Measurements from ENCODE around the gene ABCC8. TPM values are rescaled to one million over a fixed set of nuclear protein-coding genes. Genes with fewer than 3 reads are reported as not detected.

ABCC8 gene
- polyA plus RNA-seq, 3 donors: not detected

DNA sequence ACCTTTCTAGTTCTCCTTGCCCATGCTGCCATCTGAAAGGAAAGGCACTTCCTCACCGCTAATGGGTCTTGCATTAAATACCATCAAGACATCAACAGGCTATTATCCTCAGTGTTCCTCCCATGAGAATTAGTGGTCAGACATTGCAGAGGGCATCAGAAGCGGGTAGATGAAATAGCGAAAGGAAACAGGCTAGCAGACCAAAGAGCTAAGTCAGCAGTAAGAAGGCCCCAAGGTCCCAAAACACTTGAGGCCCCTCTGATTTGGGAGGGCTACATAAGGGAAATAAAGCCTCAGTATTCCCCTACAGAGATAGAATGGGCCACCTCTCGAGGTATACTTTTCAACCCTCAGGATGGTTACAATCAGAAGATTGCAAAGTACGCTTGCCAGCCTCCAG, 101.1 kb downstream of the ABCC8 start:
- H3K4me2 ChIP-seq (replicated peaks; ENCODE audit: extremely low read depth, low read length, poor library complexity, severe bottlenecking): no peak overlapping the region
- H2AFZ ChIP-seq (ENCODE audit: insufficient read depth, low read depth, low read length, poor library complexity, severe bottlenecking): no peak overlapping the region
- H3K9ac ChIP-seq (ENCODE audit: insufficient read depth, low read length, poor library complexity, severe bottlenecking): no peak overlapping the region
- no peak overlapping the region for H3K27ac ChIP-seq (ENCODE audit: low read depth in 1 of 2, low read length in 2 of 2)
- TF ChIP-seq, protein P1, sequence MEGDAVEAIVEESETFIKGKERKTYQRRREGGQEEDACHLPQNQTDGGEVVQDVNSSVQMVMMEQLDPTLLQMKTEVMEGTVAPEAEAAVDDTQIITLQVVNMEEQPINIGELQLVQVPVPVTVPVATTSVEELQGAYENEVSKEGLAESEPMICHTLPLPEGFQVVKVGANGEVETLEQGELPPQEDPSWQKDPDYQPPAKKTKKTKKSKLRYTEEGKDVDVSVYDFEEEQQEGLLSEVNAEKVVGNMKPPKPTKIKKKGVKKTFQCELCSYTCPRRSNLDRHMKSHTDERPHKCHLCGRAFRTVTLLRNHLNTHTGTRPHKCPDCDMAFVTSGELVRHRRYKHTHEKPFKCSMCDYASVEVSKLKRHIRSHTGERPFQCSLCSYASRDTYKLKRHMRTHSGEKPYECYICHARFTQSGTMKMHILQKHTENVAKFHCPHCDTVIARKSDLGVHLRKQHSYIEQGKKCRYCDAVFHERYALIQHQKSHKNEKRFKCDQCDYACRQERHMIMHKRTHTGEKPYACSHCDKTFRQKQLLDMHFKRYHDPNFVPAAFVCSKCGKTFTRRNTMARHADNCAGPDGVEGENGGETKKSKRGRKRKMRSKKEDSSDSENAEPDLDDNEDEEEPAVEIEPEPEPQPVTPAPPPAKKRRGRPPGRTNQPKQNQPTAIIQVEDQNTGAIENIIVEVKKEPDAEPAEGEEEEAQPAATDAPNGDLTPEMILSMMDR (IDR thresholded peaks at IDR 0.05): no peak
- peaks cover 39 to 42% of the 10 kb centered on the region in 2 donors for H3K9me3 ChIP-seq (replicated peaks in 1 of 2; ENCODE audit: control insufficient read depth in 1 of 2, insufficient read depth in 1 of 2, low read length in 2 of 2)
- 100% methylated on average over 2 of the region's 5 CpGs for WGBS (ENCODE audit: insufficient coverage)
- no peaks in the 10 kb centered on the region for H3K4me1 Mint-ChIP-seq
- no peaks in the 10 kb centered on the region for H3K4me1 ChIP-seq (ENCODE audit: control insufficient read depth in 1 of 2, insufficient read depth in 2 of 2, low read length in 2 of 2)
- H4K20me1 ChIP-seq (ENCODE audit: insufficient read depth, low read length): no peaks in the 10 kb centered on the region
- H3K4me3 Mint-ChIP-seq: no peak overlapping the region
- no peaks in the 10 kb centered on the region for H3K27me3 ChIP-seq (ENCODE audit: control insufficient read depth in 2 of 2, insufficient read depth in 2 of 2, low read length in 2 of 2)
- H3K27ac Mint-ChIP-seq: no peak overlapping the region
- H3K79me2 ChIP-seq (ENCODE audit: insufficient read depth, low read length): no peaks in the 10 kb centered on the region
- H3K36me3 Mint-ChIP-seq: peaks cover 33% of the 10 kb centered on the region in 2 donors
- H3K27me3 Mint-ChIP-seq (ENCODE audit: low read depth in 3 of 3): peaks cover 0 to 2% (median 2%) of the 10 kb centered on the region in 3 donors
- DNase-seq: no peak
- no peak overlapping the region for H3K4me3 ChIP-seq (replicated peaks in 1 of 3; ENCODE audit: low read depth in 2 of 3, low read length in 3 of 3)
- intact Hi-C loops (cut with micrococcal nuclease): no loop called here
- H3K9me3 Mint-ChIP-seq: peaks cover 32 to 68% (median 39%) of the 10 kb centered on the region in 7 donors
- H3K36me3 ChIP-seq (replicated peaks in 1 of 2; ENCODE audit: control insufficient read depth in 1 of 2, insufficient read depth in 2 of 2, low read length in 2 of 2): peaks cover 8 to 34% of the 10 kb centered on the region in 2 donors

DNA sequence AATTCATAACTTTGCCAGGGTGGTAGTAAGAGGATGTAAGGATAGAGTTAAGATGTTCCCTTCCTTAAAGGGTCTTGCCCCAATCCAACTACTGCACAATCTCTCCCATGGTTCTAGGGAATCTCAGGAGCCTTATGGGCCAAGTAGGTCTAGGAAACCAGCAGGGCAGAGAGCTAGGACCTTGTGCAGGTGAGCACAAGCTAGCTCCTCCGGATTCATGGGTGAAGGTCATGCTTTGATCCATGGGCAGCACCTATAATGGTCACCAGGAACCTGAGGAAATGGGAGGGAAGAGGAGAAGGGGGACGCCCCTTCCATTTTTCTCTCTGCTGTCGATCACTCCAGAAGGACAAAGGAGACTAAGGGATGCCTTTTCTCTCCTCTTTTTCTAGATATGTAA, 105.0 kb downstream of the ABCC8 start:
- Histone ChIP-seq H3K27me3 (ENCODE audit: control insufficient read depth in 2 of 2, insufficient read depth in 2 of 2, low read length in 2 of 2) (no peaks in the 10 kb centered on the region), H4K20me1 (ENCODE audit: insufficient read depth, low read length) (no peaks in the 10 kb centered on the region), H3K79me2 (ENCODE audit: insufficient read depth, low read length) (no peaks in the 10 kb centered on the region), H3K4me2 (replicated peaks; ENCODE audit: extremely low read depth, low read length, poor library complexity, severe bottlenecking) (no peak overlapping the region), H3K4me1 (ENCODE audit: control insufficient read depth in 1 of 2, insufficient read depth in 2 of 2, low read length in 2 of 2) (no peaks in the 10 kb centered on the region), H3K27ac (ENCODE audit: low read depth in 1 of 2, low read length in 2 of 2) (no peak overlapping the region), H3K36me3 (replicated peaks in 1 of 2; ENCODE audit: control insufficient read depth in 1 of 2, insufficient read depth in 2 of 2, low read length in 2 of 2) (peaks cover 11 to 62% of the 10 kb centered on the region in 2 donors), H2AFZ (ENCODE audit: insufficient read depth, low read depth, low read length, poor library complexity, severe bottlenecking) (no peak overlapping the region), H3K4me3 (replicated peaks in 1 of 3; ENCODE audit: low read depth in 2 of 3, low read length in 3 of 3) (no peak overlapping the region), H3K9me3 (replicated peaks in 1 of 2; ENCODE audit: control insufficient read depth in 1 of 2, insufficient read depth in 1 of 2, low read length in 2 of 2) (peaks cover 65 to 70% of the 10 kb centered on the region in 2 donors), H3K9ac (ENCODE audit: insufficient read depth, low read length, poor library complexity, severe bottlenecking) (no peak overlapping the region)
- H3K4me1 Mint-ChIP-seq: peaks cover 2% of the 10 kb centered on the region
- intact Hi-C loops (cut with micrococcal nuclease): no loop called here
- no peak overlapping the region for H3K27ac Mint-ChIP-seq
- H3K4me3 Mint-ChIP-seq: no peak overlapping the region
- DNase-seq: no peak
- H3K9me3 Mint-ChIP-seq: peaks cover 53 to 84% (median 60%) of the 10 kb centered on the region in 7 donors
- peaks cover 49 to 65% of the 10 kb centered on the region in 2 donors for H3K36me3 Mint-ChIP-seq
- TF ChIP-seq, protein P1 (IDR thresholded peaks at IDR 0.05): no peak
- WGBS (ENCODE audit: insufficient coverage): no CpG with 5 or more reads among the region's 3 CpGs
- H3K27me3 Mint-ChIP-seq (ENCODE audit: low read depth in 3 of 3): peaks cover 0 to 2% (median 1%) of the 10 kb centered on the region in 3 donors

Measured in CD14-positive monocyte (primary cell).